Measurements from ENCODE around the gene TMBIM4. TPM values are rescaled to one million over a fixed set of nuclear protein-coding genes. Genes with fewer than 3 reads are reported as not detected.

The TMBIM4 gene
- total RNA-seq, 4 donors from 2014 or later, result 66.4 to 108 (median 83.7) TPM

- TF ChIP-seq, protein P1, sequence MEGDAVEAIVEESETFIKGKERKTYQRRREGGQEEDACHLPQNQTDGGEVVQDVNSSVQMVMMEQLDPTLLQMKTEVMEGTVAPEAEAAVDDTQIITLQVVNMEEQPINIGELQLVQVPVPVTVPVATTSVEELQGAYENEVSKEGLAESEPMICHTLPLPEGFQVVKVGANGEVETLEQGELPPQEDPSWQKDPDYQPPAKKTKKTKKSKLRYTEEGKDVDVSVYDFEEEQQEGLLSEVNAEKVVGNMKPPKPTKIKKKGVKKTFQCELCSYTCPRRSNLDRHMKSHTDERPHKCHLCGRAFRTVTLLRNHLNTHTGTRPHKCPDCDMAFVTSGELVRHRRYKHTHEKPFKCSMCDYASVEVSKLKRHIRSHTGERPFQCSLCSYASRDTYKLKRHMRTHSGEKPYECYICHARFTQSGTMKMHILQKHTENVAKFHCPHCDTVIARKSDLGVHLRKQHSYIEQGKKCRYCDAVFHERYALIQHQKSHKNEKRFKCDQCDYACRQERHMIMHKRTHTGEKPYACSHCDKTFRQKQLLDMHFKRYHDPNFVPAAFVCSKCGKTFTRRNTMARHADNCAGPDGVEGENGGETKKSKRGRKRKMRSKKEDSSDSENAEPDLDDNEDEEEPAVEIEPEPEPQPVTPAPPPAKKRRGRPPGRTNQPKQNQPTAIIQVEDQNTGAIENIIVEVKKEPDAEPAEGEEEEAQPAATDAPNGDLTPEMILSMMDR (IDR thresholded peaks at IDR 0.05), result no peak
- no peak for TF ChIP-seq POLR2A (IDR thresholded peaks at IDR 0.05)
- DNase-seq (ENCODE audit: low spot score in 2 of 2), result no peak
- H3K4me3 ChIP-seq (ENCODE audit: low read depth, poor library complexity, severe bottlenecking), result no peak overlapping the region
- intact Hi-C loops (cut with DNase I; ENCODE audit: low total_unique reads), result no loop called here
Observed at GRCh38 chr12:66111605-66112004, 58.2 kb downstream of the TMBIM4 start.

GRCh38 chr12:66109056-66109455 is 60.7 kb downstream of the TMBIM4 start:
- TF ChIP-seq POLR2A (IDR thresholded peaks at IDR 0.05), result no peak
- TF ChIP-seq, protein P1 (IDR thresholded peaks at IDR 0.05), result no peak
- DNase-seq (ENCODE audit: low spot score in 2 of 2), result no peak
- H3K4me3 ChIP-seq (ENCODE audit: low read depth, poor library complexity, severe bottlenecking), result no peak overlapping the region
- WGBS, 2 donors, result 66 to 70% methylated on average over 4 of the region's 4 CpGs
- intact Hi-C loops (cut with DNase I; ENCODE audit: low total_unique reads), result loop anchor here (10.0 kb wide), 1 partner anchor 1214 kb away; no protein-coding TSS in a partner anchor

DNA sequence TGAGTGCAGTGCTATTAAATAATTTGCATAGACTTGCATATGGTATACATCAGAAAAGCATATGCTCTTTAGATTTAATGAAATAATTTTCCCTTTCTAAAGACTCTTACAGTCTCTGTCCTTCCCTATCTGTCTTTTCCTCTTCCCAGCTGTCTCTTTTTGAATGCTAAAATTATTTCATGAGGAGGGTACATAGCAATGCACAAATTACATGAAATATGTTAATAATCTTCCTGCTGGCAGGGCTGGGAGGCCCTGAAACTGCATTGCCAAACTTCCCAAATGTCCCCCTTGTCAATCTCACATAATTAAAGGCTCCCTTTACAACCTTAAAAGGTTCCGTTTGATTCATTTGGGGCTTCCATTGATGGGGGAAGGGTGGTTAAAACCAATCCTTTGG is 61.4 kb downstream of the TMBIM4 start:
- DNase-seq (ENCODE audit: low spot score in 2 of 2), result no peak
- no peak overlapping the region for H3K4me3 ChIP-seq (ENCODE audit: low read depth, poor library complexity, severe bottlenecking)
- TF ChIP-seq, protein P1 (IDR thresholded peaks at IDR 0.05), result no peak
- TF ChIP-seq POLR2A (IDR thresholded peaks at IDR 0.05), result no peak
- intact Hi-C loops (cut with DNase I; ENCODE audit: low total_unique reads), result loop anchor here (10.0 kb wide), 1 partner anchor 1214 kb away; no protein-coding TSS in a partner anchor
- 73 to 81% methylated on average over 1 of the region's 1 CpG for WGBS, 2 donors

DNA sequence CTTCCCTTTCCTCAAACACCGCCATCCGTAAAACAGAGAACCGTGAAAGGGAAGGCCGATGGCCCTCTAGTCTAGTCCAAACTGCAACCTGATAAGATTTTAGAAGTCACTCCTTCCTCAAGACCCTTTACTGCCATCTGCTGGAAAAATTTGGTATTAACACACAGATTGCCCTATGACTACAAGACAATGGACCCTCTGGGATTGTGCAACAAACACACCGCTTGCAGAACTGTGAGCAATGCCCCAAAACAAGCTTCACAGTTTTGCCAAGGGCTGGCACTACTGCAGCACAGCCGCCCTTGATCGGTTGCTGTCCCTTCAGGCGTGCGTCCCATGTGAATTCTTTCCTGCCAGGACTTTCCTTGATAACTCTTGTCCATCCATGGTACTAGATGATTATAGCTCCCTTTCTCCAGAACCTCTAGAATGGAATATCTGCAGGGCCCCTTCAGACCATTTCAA is 62.3 kb downstream of the TMBIM4 start:
- 25 to 31% methylated on average over 9 of the region's 9 CpGs for WGBS, 2 donors
- intact Hi-C loops (cut with DNase I; ENCODE audit: low total_unique reads), result loop anchor here (10.0 kb wide), 1 partner anchor 1213 kb away; no protein-coding TSS in a partner anchor
- no peak for TF ChIP-seq POLR2A (IDR thresholded peaks at IDR 0.05)
- TF ChIP-seq, protein P1 (IDR thresholded peaks at IDR 0.05), result peak in 1 of 3 donors; percentile 13
- no peak overlapping the region for H3K4me3 ChIP-seq (ENCODE audit: low read depth, poor library complexity, severe bottlenecking)
- peak in 1 of 2 donors; percentile 78 for DNase-seq (ENCODE audit: low spot score in 2 of 2)

- H3K4me3 ChIP-seq (ENCODE audit: low read depth, poor library complexity, severe bottlenecking), result no peak overlapping the region
- WGBS, 2 donors, result 79 to 89% methylated on average over 3 of the region's 3 CpGs
- intact Hi-C loops (cut with DNase I; ENCODE audit: low total_unique reads), result loop anchor here (10.0 kb wide), 1 partner anchor 1208 kb away; no protein-coding TSS in a partner anchor
- TF ChIP-seq, protein P1 (IDR thresholded peaks at IDR 0.05), result no peak
- no peak for TF ChIP-seq POLR2A (IDR thresholded peaks at IDR 0.05)
- DNase-seq (ENCODE audit: low spot score in 2 of 2), result no peak
Observed at GRCh38 chr12:66103016-66103913, 66.5 kb downstream of the TMBIM4 start.

Measured in lower leg skin (tissue), 4 donors.